HG02943 (cell line): ENCODE results near the gene ZBTB16.

Experiments used
- ATAC-seq: cut with Tn5 transposase; IDR thresholded peaks from one replicate; pipeline ENCODE4 v1.9.1; 2021; ENCODE audit warnings: mild to moderate bottlenecking, low read depth, moderate library complexity; ENCODE audit not compliant: unreplicated experiment

The ZBTB16 gene

DNA sequence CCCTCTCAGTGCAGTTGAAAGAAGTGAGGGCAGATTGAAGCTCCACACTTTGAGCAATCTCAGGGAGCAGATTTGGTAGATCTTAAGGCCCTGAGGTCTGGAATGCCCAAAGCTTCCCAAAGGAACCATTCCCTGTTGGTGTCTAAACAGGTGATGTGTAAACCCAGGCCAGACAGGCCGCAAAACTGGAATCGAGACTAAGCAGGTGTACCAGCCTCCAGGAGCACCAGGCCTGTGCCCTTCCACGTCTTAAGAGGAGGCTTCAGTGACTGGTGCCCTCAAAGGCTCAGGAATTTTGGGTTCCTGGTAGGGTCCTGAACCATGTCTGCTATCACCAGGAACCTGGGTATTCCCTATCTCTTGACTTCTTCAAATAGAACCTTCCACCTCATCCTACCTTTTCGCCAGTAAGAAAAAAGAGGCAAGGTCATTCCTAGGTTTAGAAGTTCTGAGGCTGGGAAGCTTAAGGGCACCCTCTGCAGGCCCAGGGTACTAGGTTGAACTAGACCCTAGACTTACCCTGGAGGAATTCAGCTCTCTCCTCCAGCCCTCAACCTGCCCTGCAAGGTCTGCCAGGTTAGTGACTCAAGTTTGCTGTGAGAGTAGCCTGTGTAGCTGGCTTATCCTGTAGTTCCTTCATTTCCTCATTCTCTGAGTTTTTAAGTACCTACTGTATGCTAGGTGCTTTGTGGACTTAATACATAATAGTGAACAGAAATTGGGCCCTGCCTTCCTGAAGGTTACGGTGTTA is 136.6 kb downstream of the ZBTB16 start:
- ATAC-seq, result no peak

DNA sequence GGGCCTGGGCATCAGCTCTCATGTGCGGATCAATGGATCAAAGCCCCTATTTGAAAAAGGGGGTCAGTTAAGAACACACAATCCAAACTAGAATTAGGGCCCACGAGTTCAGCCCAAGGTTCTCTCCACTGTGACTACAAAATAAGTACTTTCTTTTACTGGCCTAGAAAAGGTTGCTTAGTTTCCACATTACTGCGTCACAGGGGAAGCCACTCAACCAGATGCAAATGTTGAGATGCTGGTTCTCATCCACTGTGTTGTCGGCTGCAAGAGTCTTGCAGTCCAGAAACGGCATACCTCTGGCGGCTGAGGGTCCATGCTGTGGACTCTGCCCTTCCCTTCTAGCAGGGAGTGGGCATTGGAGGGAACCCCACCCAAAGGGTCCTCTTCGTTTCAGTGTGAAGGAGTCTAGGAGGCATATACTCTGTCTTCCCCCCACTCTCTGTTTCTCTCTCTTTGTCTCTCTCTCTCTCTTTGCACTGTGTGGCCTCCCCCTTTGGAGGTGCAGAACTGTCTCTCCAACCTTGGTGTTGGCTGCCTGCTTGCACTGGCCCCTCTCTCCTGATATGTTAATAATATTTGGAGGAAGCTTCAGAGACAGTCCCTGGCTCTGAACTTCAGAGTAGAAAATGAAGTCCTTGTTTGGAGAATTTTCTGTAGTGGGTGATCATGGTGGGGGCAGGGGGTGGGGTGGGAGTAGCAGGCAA is 137.6 kb downstream of the ZBTB16 start:
- ATAC-seq, result no peak

DNA sequence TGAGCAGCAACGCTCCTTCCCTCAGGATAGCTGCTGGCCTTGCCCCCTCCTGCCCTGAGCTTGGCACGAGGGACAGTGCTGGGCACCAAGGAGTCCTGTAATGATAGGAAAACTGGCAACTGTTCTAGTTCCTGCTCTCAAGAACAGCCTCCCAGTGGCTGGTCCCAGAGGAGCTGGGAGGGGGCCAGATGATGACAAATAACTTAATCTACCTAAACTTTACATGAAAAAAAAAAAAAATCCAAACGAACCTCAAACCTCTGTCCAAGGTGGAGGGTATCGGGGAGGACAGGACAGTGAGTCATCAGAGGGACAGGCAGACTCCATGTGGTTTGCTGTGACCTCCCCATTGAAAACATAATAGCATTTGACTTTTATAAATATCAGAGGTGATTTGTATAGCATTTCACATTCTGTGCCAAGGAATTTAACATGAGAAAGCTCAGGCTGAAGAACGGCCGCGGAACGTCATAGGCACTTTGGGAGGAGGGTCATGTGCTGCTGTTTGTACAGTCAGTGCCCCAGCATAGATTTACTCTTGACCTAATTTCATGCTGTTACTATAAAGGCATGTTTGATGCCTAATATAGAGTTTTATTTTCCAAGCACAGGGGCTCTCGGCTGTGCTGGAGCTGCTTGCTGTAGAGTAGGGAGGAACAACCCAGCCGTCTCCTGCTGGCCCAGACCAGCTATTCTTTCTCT is 138.4 kb downstream of the ZBTB16 start:
- ATAC-seq, result no peak

DNA sequence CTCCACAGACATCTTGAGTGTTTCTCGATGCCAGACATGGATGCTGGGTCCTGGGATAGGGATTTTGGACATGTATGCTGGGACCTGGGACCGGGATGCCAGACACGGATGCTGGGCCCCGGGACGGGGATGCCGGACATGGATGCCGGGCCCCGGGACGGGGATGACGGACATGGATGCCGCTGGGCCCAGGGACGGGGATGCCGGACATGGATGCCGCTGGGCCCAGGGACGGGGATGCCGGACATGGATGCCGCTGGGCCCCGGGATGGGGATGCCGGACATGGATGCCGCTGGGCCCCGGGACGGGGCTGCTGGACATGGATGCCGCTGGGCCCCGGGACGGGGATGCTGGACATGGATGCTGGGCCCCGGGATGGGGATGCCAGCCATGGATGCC is 139.5 kb downstream of the ZBTB16 start:
- no peak for ATAC-seq

DNA sequence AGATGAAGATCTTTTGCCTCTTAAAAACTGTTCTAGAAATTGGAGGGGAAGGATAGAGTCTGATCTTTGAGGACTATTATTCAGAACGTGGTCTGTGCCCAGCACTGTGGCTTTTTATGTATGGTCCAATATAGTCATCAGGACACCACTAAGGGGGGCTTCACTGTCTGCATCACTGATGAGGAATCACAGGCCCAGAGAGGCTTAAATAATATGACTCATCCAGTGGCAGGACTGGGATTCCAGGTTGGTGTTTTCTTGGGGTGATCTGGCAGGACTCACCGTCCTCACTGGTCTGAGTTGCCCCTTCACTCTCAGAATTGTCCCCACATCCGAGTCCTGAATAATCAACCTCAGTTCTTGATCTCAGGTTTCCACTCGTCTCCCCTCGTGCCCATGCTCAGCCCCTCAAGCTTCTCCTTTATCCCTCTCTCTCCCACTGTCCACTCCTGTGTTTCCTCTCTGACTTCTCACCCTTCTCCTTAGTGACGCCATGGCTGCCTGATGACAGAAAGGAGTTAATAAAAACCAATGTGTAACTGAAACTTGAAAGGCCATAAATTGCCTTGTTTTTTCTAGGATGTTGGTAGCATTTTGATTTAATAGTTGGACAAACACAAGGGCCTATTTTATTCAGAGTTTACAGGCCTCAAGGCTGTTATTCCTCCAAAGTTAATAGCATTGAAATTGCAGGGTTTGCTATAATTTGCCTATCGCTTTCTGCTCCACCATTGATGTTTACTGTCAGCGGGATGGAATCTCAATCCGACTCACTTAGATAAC is 141.0 kb downstream of the ZBTB16 start:
- no peak for ATAC-seq

DNA sequence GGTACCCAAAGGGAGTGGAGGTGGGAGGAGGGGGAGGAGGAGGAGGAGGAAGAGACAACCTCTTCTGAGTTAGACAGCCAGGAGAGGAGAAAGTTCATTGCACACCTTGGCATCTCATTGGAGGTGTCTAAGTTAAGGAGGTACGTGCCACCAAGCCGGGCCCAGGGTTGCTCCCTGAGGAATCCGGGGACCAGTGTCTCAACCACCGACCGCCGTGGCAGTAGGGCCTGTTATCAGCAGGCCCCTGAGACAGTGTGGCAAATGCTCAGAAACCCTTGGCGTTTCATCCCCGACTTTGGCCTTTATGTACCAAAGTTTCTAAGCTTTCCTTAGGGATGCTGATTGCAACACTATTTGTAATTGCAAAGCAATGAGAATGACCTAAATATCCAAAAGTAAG is 141.7 kb downstream of the ZBTB16 start:
- no peak for ATAC-seq

DNA sequence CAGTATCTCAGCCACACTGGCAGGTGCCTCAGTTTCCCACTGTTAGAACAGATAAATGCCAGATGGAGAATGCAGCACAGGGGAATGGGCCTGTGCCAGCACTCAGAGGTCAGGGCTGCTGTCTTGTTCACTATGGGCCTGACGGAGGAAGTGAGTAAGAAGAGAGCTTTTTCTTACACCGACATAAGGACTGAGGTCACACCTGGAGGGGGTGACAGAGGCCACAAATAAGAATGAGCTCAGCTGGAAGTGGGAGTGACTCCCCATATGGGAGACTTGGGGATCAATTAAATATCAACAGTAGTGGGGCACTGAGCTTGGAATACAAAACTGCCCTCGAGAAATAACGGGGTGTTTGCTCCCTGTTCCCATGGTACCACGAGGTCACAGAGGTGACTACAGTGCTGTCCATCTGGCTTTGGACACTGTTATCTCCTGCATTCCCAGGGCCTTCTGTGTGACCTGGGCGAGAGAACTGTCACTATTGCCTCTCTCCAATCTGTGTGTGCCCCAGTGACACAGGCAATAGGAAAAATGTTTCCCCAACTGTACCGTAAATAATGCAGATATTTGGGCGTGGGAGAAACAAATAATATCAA is 142.6 kb downstream of the ZBTB16 start:
- ATAC-seq, result no peak

DNA sequence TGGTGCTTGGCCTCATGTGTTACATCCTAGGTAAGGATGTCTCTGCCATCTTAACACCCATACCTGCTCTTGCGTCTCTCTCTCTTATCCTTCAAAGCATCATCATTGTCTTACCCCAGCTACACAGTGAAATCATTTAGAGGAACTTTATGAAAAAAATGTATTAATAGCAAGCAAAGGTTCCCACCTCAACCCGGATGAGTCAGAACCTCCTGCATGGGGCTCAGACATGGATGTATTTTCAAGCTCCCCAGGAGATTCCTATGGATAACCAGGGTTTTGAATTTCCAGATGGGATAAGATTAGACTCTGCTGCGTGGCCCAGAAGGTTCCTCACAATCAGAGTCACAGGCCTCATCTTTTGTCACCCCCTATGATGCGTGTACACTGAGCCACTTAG is 147.6 kb downstream of the ZBTB16 start:
- no peak for ATAC-seq

DNA sequence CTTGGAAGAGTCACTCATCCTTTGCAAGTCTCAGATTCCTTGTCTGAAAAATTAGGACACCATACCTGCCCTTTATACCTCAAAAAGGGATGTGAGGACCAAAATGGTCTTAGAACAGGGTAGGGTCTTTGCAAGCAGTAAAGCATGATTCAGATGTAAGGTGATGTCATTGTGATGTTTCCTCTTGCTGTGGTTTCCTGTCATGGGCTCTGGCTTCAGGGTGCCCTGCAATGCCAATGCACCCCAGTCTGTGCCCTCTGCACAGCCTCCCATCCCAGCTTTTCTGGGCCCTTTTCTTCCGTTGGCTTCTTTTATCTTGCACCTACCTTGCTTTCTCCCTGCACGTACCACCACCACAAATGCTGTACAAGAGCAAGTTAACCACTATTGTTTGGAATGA is 148.9 kb downstream of the ZBTB16 start:
- no peak for ATAC-seq

DNA sequence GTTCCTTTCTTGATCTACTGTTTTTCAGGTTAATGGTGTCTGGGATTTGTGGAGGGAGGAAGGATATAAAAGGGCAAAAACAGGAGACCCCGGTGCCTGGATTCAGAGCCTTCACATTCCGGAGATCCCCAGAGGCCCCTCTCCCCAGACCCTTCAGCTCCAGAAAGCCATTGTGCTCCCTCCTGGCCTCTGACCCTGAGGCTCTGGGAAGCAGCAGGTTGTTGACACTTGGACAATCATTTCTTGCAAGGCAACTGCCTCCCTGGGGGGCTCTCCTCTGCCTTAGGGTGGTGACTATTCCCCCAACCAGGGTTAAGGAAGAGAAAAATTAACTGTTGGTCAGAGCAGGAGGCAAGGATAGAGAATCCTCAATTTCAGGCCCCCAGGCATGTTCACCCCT is 149.8 kb downstream of the ZBTB16 start:
- no peak for ATAC-seq

DNA sequence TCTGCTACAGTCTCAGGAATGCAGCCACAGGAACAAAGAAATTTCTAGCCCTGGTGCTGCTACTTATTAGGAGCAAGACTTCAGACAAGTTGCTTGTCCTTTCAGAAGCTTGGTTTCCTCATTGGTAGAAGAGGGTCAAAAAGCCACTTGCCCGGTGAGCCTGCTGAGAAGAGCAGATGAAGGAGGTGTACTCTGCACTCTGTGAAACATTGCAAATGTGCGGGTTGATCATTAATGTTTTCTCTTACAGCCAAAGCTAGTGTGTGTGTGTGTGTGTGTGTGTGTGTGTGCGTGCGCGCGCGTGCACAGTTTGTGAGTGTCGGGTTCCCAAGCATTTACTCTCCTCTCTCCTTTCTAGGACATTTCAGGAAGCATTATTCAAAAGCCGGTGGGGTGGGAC is 150.4 kb downstream of the ZBTB16 start:
- no peak for ATAC-seq

DNA sequence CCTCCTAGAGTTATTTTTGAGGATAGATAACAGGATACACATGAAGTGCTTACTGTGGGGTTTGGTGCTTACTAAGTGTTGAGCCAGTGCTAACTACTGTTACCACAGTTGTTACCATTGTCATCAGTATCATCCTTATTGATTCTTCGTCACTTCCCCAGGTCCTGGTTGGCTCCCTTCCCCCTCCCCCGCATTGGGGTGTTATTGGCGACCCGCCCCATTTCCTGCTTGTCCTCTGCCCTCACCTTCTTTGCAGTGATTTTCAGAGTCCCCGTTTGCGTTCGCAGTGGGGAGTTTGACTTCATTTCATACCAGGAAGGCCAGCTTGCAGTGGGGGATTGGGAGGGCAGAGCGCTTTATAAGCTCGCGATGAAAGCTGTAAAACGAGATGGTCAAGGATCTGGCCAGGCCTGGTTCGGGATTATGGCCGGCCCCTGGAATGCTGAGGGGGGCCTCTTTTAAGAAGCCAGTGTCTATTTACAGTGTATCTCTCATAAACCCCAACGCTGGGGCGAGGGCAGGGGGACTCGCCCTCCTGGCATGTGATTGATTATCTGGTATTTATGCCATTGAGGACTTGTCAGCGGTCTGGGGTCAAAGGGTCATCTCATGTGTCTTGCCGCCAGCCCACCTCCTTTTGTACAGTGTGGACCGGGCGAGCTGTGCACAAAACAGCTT is 152.1 kb downstream of the ZBTB16 start:
- ATAC-seq, result no peak

DNA sequence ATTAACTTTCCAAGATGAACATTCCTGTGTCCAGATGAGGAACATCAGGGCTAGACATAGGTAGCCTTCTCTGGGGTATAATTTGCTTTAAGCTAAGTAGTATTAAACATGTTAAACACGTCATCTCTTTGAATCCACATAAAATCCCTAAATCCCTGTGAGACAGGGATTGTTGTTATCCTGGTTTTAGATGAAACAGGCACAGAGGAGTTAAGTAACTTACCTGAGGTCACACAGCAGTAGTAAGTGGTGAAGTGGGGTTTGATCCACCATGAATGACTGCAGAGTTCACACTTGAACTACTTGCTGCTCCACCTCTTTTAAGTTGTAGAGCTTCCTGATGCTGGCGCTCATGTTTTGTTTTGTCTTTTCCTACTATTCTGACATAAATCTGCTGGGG is 154.1 kb downstream of the ZBTB16 start:
- ATAC-seq, result no peak

DNA sequence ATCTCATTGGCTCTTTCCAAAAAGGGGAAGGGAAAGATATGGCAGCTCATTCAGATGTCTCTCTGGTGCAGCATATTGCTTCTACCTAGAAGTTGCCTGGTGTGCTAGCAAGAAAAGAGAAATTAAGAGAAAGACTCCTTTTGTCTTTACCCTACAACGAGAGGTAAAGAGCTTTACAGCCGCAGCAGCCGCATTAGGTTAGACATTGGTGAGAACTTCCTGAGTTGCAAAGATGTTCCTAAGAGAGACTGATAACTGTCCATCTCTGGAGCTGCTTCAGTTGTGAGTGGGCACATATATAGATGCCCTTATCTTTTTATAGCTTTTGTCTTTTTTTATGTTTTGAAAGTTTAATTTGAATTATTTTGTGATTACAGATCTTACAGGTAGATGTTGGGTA is 155.9 kb downstream of the ZBTB16 start:
- no peak for ATAC-seq

DNA sequence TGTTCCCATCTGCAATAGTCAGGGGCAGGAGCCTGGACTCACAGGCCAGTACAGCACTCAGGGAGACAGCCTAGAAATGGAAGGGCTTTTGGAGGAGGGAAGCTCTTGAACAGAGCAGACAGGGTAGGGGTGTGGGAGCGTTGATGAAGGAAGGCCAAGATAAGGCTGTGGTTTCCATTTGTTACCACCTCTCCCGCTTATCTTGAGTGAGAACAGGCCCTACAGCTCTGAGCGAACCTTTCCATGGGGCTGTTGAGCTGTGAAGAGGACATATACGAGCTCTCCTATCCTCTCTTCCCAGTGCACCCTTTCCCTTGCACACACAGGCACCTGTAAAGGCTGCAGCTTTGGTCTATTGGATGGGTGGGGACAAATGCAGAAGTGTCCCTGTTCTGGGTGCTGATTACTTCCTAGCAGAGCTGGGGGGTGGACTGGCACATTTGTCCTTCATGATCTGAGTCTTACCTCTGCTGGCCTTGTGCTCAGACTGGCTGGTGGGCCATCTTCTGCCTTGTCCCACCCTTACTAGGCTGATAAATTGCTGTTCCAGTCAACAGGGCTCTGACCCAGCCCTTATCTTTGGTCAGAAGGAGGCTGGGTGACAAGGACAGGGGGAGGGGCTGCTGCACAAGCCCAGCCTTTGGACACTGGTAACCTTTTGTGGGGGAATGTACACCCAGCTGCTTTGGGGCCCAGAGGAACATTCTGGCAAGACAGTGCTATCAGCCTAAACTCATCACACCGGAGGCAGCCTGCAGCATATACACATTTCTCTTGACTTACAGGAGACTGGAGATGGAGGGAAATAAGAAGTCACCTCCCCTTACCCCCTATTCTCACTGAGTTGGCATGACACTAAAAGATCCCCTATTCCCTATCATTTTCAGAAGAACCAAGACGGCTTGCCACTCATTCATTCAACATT is 156.6 kb downstream of the ZBTB16 start:
- ATAC-seq, result no peak

DNA sequence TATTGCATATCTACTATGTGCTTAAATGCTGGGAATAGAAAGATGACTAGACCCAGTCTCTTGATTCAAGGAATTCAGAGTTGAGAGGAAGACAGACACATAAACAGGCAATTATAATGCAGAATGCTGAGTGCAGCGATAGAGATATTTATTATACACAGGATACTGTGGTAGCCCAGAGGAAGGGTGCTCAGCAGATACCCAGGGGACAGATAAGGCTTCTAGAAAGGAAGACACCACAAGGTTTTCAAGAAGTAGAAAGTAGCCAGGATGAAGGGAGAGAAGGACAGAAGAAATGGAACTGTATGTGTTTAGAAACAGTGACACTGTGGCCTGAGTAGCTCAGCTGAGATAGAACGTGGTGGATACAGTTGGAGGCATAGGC is 157.3 kb downstream of the ZBTB16 start:
- no peak for ATAC-seq

DNA sequence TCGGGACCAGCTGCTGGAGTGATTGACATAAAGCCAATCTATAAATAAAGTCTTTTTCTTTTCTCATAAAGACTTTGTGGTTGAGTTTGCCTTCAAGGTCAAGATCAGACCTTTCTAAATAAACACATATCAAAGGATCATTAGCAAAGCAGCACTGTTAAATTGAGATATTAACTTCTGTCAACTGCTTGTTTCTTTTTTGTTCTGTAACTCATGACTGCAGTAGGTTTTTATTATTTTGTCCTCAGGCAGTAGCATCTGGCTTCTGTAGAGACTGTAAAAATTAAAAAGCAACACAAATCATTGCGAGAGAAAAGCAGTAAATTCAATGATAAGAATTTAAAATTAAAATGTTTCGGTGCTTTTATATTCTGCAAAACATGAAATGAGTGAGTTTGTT is 159.0 kb downstream of the ZBTB16 start:
- ATAC-seq, result no peak

DNA sequence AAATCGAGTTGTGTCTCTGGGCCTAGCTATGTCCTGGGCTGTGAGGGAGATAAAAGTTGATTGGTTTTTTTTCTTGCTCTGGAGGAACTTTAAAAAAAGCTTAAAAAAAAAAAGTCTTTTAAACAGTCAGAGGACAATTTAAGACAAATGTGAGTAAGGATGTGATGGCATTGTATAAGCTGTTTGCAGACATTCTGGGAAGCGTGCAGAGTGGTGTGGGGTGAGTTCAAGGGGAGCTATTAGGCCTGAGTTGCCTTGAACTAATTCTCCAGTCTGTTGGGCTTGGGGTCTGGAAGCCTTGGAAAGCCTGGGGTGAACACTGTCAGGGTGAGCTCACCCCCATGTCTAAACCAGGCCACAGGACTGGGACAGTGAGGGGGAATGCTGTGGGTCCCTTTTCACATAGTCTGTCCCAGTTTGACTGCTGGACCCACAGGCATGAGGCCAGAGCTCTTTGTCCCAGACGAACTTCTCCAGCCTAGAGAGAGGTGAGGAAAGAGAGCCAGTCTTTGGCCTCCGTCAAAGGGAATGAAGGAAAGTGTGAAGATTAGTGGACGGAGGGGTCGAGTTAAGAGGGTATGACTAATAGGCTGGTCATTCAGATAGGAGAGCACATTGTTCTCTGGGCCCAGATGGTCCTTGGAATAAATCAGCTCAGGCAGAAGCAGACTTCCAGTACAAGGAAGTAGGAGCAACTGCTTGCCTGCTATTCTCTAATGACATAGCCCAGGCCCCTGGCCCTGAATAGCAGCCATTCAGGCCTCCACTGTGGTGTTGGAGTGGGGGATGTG is 160.2 kb downstream of the ZBTB16 start:
- ATAC-seq, result no peak
